Measurements from ENCODE around the gene RAMP1. TPM values are rescaled to one million over a fixed set of nuclear protein-coding genes. Genes with fewer than 3 reads are reported as not detected.

RAMP1 gene
- total and polyA plus RNA-seq, 2 donors (not counting 1 experiment from before 2014, with no cell fraction given), result 15.7 TPM; not detected in 1

- Histone ChIP-seq H4K20me1 (ENCODE audit: control insufficient read depth, insufficient read depth, low read length, poor library complexity, severe bottlenecking) (no peaks in the 10 kb centered on the region), H3K4me3 (ENCODE audit: control extremely low read depth in 1 of 5, extremely low read depth in 1 of 5, insufficient read depth in 1 of 5, low read depth in 2 of 5, low read length in 4 of 5) (no peak overlapping the region), H3K9ac (ENCODE audit: low read length) (no peak overlapping the region), H3K79me2 (ENCODE audit: control insufficient read depth, insufficient read depth, low read length) (no peaks in the 10 kb centered on the region), H3K27ac (ENCODE audit: low read length in 2 of 2) (no peak overlapping the region), H3K27me3 (replicated peaks in 1 of 4; ENCODE audit: control extremely low read depth in 1 of 4, control insufficient read depth in 3 of 4, insufficient read depth in 4 of 4, low read length in 3 of 4) (no peaks in the 10 kb centered on the region), H3K9me3 (ENCODE audit: control extremely low read depth in 1 of 3, control insufficient read depth in 2 of 3, insufficient read depth in 1 of 3, low read length in 2 of 3) (peaks cover 0 to 7% (median 5%) of the 10 kb centered on the region in 3 donors), H3K4me1 (ENCODE audit: control insufficient read depth in 2 of 2, insufficient read depth in 2 of 2, low read length in 2 of 2) (no peaks in the 10 kb centered on the region), H2AFZ (ENCODE audit: insufficient read depth, low read depth, low read length, poor library complexity, severe bottlenecking) (no peak overlapping the region), H3K4me2 (replicated peaks; ENCODE audit: low read depth, low read length, poor library complexity, severe bottlenecking) (no peak overlapping the region), H3K36me3 (replicated peaks in 1 of 2; ENCODE audit: control extremely low read depth in 1 of 2, control insufficient read depth in 1 of 2, extremely low read depth in 1 of 2, insufficient read depth in 2 of 2, low read length in 1 of 2) (no peaks in the 10 kb centered on the region)
- intact Hi-C loops (cut with micrococcal nuclease), result no loop called here
- Mint-ChIP-seq H3K4me3 (no peak overlapping the region), H3K4me1 (peaks cover 10% of the 10 kb centered on the region), H3K9me3 (ENCODE audit: insufficient read depth) (peaks cover 3% of the 10 kb centered on the region), H3K27me3 (no peaks in the 10 kb centered on the region), H3K27ac (no peak overlapping the region)
- TF ChIP-seq EZH2 (IDR thresholded peaks at IDR 0.05; ENCODE audit: borderline replicate concordance, insufficient read depth, low read depth, low read length, poor library complexity, severe bottlenecking) (no peak), CTCF (IDR thresholded peaks at IDR 0.05) (no peak)
- ATAC-seq (ENCODE audit: low read depth) (no peak), DNase-seq (no peak)
- CTCF ChIA-PET, result interaction anchor here (1.3 kb wide), 1 partner anchor 13 kb away, joined by 3 read pairs; no protein-coding TSS in a partner anchor
- POLR2A ChIA-PET, result no interaction called here
- 90% methylated on average over 12 of the region's 12 CpGs for WGBS (ENCODE audit: insufficient coverage)
These were observed 51.3 kb downstream of the RAMP1 start for GRCh38 chr2:237910576-237911362.

- 93% methylated on average over 25 of the region's 28 CpGs for WGBS (ENCODE audit: insufficient coverage)
- TF ChIP-seq EZH2 (IDR thresholded peaks at IDR 0.05; ENCODE audit: borderline replicate concordance, insufficient read depth, low read depth, low read length, poor library complexity, severe bottlenecking) (no peak), CTCF (IDR thresholded peaks at IDR 0.05) (no peak)
- ChIA-PET POLR2A (no interaction called here), CTCF (interaction anchor here (1.3 kb wide), 1 partner anchor 12 kb away, joined by 3 read pairs; no protein-coding TSS in a partner anchor)
- no peaks in the 10 kb centered on the region for H3K4me1 ChIP-seq (ENCODE audit: control insufficient read depth in 2 of 2, insufficient read depth in 2 of 2, low read length in 2 of 2)
- no peaks in the 10 kb centered on the region for H4K20me1 ChIP-seq (ENCODE audit: control insufficient read depth, insufficient read depth, low read length, poor library complexity, severe bottlenecking)
- Mint-ChIP-seq H3K27me3 (peaks cover 3% of the 10 kb centered on the region), H3K4me1 (peaks cover 4% of the 10 kb centered on the region), H3K9me3 (ENCODE audit: insufficient read depth) (peaks cover 3% of the 10 kb centered on the region), H3K27ac (no peak overlapping the region), H3K4me3 (no peak overlapping the region)
- no peak overlapping the region for H3K4me3 ChIP-seq (ENCODE audit: control extremely low read depth in 1 of 5, extremely low read depth in 1 of 5, insufficient read depth in 1 of 5, low read depth in 2 of 5, low read length in 4 of 5)
- no peak overlapping the region for H3K27ac ChIP-seq (ENCODE audit: low read length in 2 of 2)
- no peak for ATAC-seq (ENCODE audit: low read depth)
- DNase-seq, result no peak
- no peaks in the 10 kb centered on the region for H3K27me3 ChIP-seq (replicated peaks in 1 of 4; ENCODE audit: control extremely low read depth in 1 of 4, control insufficient read depth in 3 of 4, insufficient read depth in 4 of 4, low read length in 3 of 4)
- no peaks in the 10 kb centered on the region for H3K36me3 ChIP-seq (replicated peaks in 1 of 2; ENCODE audit: control extremely low read depth in 1 of 2, control insufficient read depth in 1 of 2, extremely low read depth in 1 of 2, insufficient read depth in 2 of 2, low read length in 1 of 2)
- H2AFZ ChIP-seq (ENCODE audit: insufficient read depth, low read depth, low read length, poor library complexity, severe bottlenecking), result no peak overlapping the region
- intact Hi-C loops (cut with micrococcal nuclease), result no loop called here
- peaks cover 0 to 7% (median 5%) of the 10 kb centered on the region in 3 donors for H3K9me3 ChIP-seq (ENCODE audit: control extremely low read depth in 1 of 3, control insufficient read depth in 2 of 3, insufficient read depth in 1 of 3, low read length in 2 of 3)
- H3K79me2 ChIP-seq (ENCODE audit: control insufficient read depth, insufficient read depth, low read length), result no peaks in the 10 kb centered on the region
- H3K9ac ChIP-seq (ENCODE audit: low read length), result no peak overlapping the region
- H3K4me2 ChIP-seq (replicated peaks; ENCODE audit: low read depth, low read length, poor library complexity, severe bottlenecking), result no peak overlapping the region
These were observed 52.1 kb downstream of the RAMP1 start for GRCh38 chr2:237911363-237912017.

All from B cell (primary cell).